Activated B cell treated with CpG ODN at 0.5 μM for 24 hours (primary cell): ENCODE measurements around the gene SENP7. TPM values are rescaled to one million over a fixed set of nuclear protein-coding genes. Genes with fewer than 3 reads are reported as not detected.

Experiments used
- ATAC-seq: fragments of 200-7000 bp; cut with Tn5 transposase; one replicate; pipeline ENCODE4 v1.10.0; 2021; ENCODE audit warnings: low read depth, mild to moderate bottlenecking, moderate library complexity
- CTCF ChIA-PET: fragments of 350-600 bp; sonication (Branson Sonifier 250); formaldehyde crosslinking; loops from one replicate; lab custom pipeline; 2021; ENCODE audit warnings: antibody characterized with exemption; lab: Charles Lee
- POLR2A ChIA-PET: fragments of 350-600 bp; sonication (Branson Sonifier 250); formaldehyde crosslinking; loops from one replicate; lab custom pipeline; 2021; ENCODE audit warnings: antibody characterized with exemption; lab: Charles Lee
- DNase-seq: peaks from one replicate; pipeline ENCODE4 v3.0.0; 2022
- H3K27ac Mint-ChIP-seq: one replicate; pipeline ENCODE4 v1.8.0; 2020; ENCODE audit warnings: mixed read lengths
- H3K27me3 Mint-ChIP-seq: one replicate; pipeline ENCODE4 v1.8.0; 2021; ENCODE audit warnings: mixed read lengths
- H3K36me3 Mint-ChIP-seq: one replicate; pipeline ENCODE4 v1.8.0; 2021; ENCODE audit warnings: low read depth, mixed read lengths
- H3K4me1 Mint-ChIP-seq: one replicate; pipeline ENCODE4 v1.8.0; 2021; ENCODE audit warnings: mixed read lengths
- H3K4me3 Mint-ChIP-seq: one replicate; pipeline ENCODE4 v1.8.0; 2020; ENCODE audit warnings: mild to moderate bottlenecking, mixed read lengths
- H3K9me3 Mint-ChIP-seq: one replicate; pipeline ENCODE4 v1.8.0; 2020; ENCODE audit warnings: mixed read lengths
- CTCF ChIP-seq: fragments of 200-600 bp; IDR thresholded peaks from one replicate; pipeline ENCODE4 v1.8.0; 2022; ENCODE audit warnings: antibody characterized with exemption, mild to moderate bottlenecking
- intact Hi-C: fragments of 100-400 bp; cut with micrococcal nuclease; formaldehyde crosslinking; loops from one replicate; pipeline ENCODE4 v1.15.1; 2024
- total RNA-seq: library from RNA; stranded (reverse); gene quantifications from 2 replicates; pipeline ENCODE4 v1.2.3, GENCODE V29; 2022

SENP7 gene
- total RNA-seq, 1 donor from 2014 or later = 22.1 TPM

GRCh38 chr3:101519685-101520365 is 6.8 kb upstream of the SENP7 start:
- Mint-ChIP-seq H3K27me3 (no peaks in the 10 kb centered on the region), H3K4me1 (peaks cover 4% of the 10 kb centered on the region), H3K27ac (no peak overlapping the region), H3K9me3 (no peaks in the 10 kb centered on the region), H3K36me3 (no peaks in the 10 kb centered on the region), H3K4me3 (no peak overlapping the region)
- no peak for ATAC-seq
- intact Hi-C loops = loop anchor here (10.0 kb wide), 2 partner anchors 705 to 1475 kb away; no protein-coding TSS in a partner anchor
- no peak for TF ChIP-seq CTCF
- ChIA-PET CTCF (interaction anchor here (1.2 kb wide), 1 partner anchor 11 kb away, joined by 3 read pairs; no protein-coding TSS in a partner anchor), POLR2A (interaction anchor here (0.6 kb wide), 1 partner anchor 42 kb away, joined by 3 read pairs; the partner anchor contains the start of gene TRMT10C)
- DNase-seq = no peak

GRCh38 chr3:101518421-101518871 is 5.4 kb upstream of the SENP7 start:
- no peaks in the 10 kb centered on the region for H3K27me3 Mint-ChIP-seq
- H3K4me3 Mint-ChIP-seq = no peak overlapping the region
- intact Hi-C loops = loop anchor here (10.0 kb wide), 2 partner anchors 706 to 1474 kb away; no protein-coding TSS in a partner anchor
- H3K36me3 Mint-ChIP-seq = peaks cover under 1% of the 10 kb centered on the region
- peaks cover 7% of the 10 kb centered on the region for H3K4me1 Mint-ChIP-seq
- ChIA-PET POLR2A (interaction anchor here (1.1 to 1.2 kb wide), 2 partner anchors 43 to 55 kb away, joined by 4 to 5 read pairs; partner anchors contain the start of genes PCNP and TRMT10C), CTCF (no interaction called here)
- ATAC-seq (peak; percentile 79), DNase-seq (no peak)
- H3K9me3 Mint-ChIP-seq = no peaks in the 10 kb centered on the region
- peak overlapping the region; percentile 5 for H3K27ac Mint-ChIP-seq
- no peak for TF ChIP-seq CTCF

- Mint-ChIP-seq H3K27ac (peak overlapping the region; percentile 99), H3K36me3 (peaks cover 10% of the 10 kb centered on the region), H3K4me3 (peak overlapping the region; percentile 98), H3K9me3 (no peaks in the 10 kb centered on the region), H3K27me3 (no peaks in the 10 kb centered on the region), H3K4me1 (peaks cover 32% of the 10 kb centered on the region)
- ChIA-PET POLR2A (interaction anchor here (0.7 to 2.1 kb wide), 8 partner anchors 44 to 1181 kb away, joined by 3 to 31 read pairs (median 7); partner anchors contain the start of genes LNP1, PCNP, TOMM70 and TRMT10C), CTCF (interaction anchor here (1.5 kb wide), 1 partner anchor 12 kb away, joined by 4 read pairs; no protein-coding TSS in a partner anchor)
- no peak for TF ChIP-seq CTCF
- no peak for DNase-seq
- intact Hi-C loops = loop anchor here (1.0 to 10.0 kb wide), 10 partner anchors 48 to 1696 kb away; partner anchors contain the start of genes CEP97, CMSS1, LNP1 and PCNP
- ATAC-seq = peak; percentile 58
These were observed 491 bp upstream of the SENP7 start for GRCh38 chr3:101513419-101513986.

GRCh38 chr3:101512396-101512645 is 691 bp downstream of the SENP7 start:
- POLR2A ChIA-PET = interaction anchor here (0.7 to 2.1 kb wide), 5 partner anchors 49 to 174 kb away, joined by 4 to 31 read pairs (median 10); partner anchors contain the start of genes PCNP, RPL24, TRMT10C and ZBTB11
- peak overlapping the region; percentile 99 for H3K27ac Mint-ChIP-seq
- no peaks in the 10 kb centered on the region for H3K9me3 Mint-ChIP-seq
- no peak for DNase-seq
- intact Hi-C loops = loop anchor here (2.0 to 10.0 kb wide), 6 partner anchors 132 to 1695 kb away; partner anchors contain the start of genes CMSS1, LNP1, TOMM70 and ZBTB11
- TF ChIP-seq CTCF = no peak
- H3K4me1 Mint-ChIP-seq = peaks cover 35% of the 10 kb centered on the region
- peak; percentile 40 for ATAC-seq
- CTCF ChIA-PET = no interaction called here
- peak overlapping the region; percentile 98 for H3K4me3 Mint-ChIP-seq
- H3K36me3 Mint-ChIP-seq = peaks cover 13% of the 10 kb centered on the region
- no peaks in the 10 kb centered on the region for H3K27me3 Mint-ChIP-seq
